Measurements from ENCODE around the gene NAB1. TPM values are rescaled to one million over a fixed set of nuclear protein-coding genes. Genes with fewer than 3 reads are reported as not detected.

Gene NAB1
- total and polyA plus RNA-seq, 4 donors, result 5.8 to 31.0 (median 18.7) TPM

GRCh38 chr2:190677255-190677654 lies 28.4 kb downstream of the NAB1 start:
- peaks cover 1 to 25% (median 16%) of the 10 kb centered on the region in 4 donors for H3K36me3 ChIP-seq (ENCODE audit: control insufficient read depth in 4 of 4, insufficient read depth in 3 of 4, low read depth in 1 of 4, low read length in 3 of 4)
- TF ChIP-seq GABPA (IDR thresholded peaks at IDR 0.05 in 1 of 2, conservative IDR thresholded peaks at IDR 0.05 in 1 of 2), result no peak
- no peak for TF ChIP-seq RXRA (IDR thresholded peaks at IDR 0.05)
- no peak for TF ChIP-seq REST (IDR thresholded peaks at IDR 0.05)
- no peak for TF ChIP-seq HNF4G (IDR thresholded peaks at IDR 0.05)
- no peak for TF ChIP-seq HNF4A (conservative IDR thresholded peaks at IDR 0.05)
- no peak for TF ChIP-seq FOXA1 (IDR thresholded peaks at IDR 0.05)
- TF ChIP-seq, protein P1, sequence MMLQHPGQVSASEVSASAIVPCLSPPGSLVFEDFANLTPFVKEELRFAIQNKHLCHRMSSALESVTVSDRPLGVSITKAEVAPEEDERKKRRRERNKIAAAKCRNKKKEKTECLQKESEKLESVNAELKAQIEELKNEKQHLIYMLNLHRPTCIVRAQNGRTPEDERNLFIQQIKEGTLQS (IDR thresholded peaks at IDR 0.05), result no peak
- TF ChIP-seq SP1 (IDR thresholded peaks at IDR 0.05), result no peak
- TF ChIP-seq YY1 (IDR thresholded peaks at IDR 0.05), result no peak
- no peak for TF ChIP-seq RAD21 (IDR thresholded peaks at IDR 0.05)
- TF ChIP-seq JUND (IDR thresholded peaks at IDR 0.05), result no peak
- TF ChIP-seq, protein P2, sequence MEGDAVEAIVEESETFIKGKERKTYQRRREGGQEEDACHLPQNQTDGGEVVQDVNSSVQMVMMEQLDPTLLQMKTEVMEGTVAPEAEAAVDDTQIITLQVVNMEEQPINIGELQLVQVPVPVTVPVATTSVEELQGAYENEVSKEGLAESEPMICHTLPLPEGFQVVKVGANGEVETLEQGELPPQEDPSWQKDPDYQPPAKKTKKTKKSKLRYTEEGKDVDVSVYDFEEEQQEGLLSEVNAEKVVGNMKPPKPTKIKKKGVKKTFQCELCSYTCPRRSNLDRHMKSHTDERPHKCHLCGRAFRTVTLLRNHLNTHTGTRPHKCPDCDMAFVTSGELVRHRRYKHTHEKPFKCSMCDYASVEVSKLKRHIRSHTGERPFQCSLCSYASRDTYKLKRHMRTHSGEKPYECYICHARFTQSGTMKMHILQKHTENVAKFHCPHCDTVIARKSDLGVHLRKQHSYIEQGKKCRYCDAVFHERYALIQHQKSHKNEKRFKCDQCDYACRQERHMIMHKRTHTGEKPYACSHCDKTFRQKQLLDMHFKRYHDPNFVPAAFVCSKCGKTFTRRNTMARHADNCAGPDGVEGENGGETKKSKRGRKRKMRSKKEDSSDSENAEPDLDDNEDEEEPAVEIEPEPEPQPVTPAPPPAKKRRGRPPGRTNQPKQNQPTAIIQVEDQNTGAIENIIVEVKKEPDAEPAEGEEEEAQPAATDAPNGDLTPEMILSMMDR (IDR thresholded peaks at IDR 0.05; ENCODE audit: low read depth, low read length, missing input control), result no peak
- TF ChIP-seq MAX (IDR thresholded peaks at IDR 0.05), result no peak
- no peaks in the 10 kb centered on the region for H3K9me3 ChIP-seq (ENCODE audit: control insufficient read depth in 4 of 4, low read length in 3 of 4)
- H3K4me1 ChIP-seq (ENCODE audit: control insufficient read depth in 4 of 4, insufficient read depth in 4 of 4, low read length in 3 of 4), result peaks cover 0 to 2% (median 0%) of the 10 kb centered on the region in 4 donors
- WGBS, result 92% methylated on average over 4 of the region's 4 CpGs
- no peak overlapping the region for H3K4me3 ChIP-seq (ENCODE audit: low read depth in 1 of 3, low read length in 3 of 3)
- H3K27me3 ChIP-seq (ENCODE audit: control insufficient read depth in 4 of 4, insufficient read depth in 4 of 4, low read length in 3 of 4), result no peaks in the 10 kb centered on the region
- H3K9ac ChIP-seq (ENCODE audit: low read depth in 1 of 2, low read length in 2 of 2), result no peak overlapping the region
- H3K27ac ChIP-seq (ENCODE audit: low read depth in 1 of 2, low read length in 2 of 2), result no peak overlapping the region
- no peak for DNase-seq (ENCODE audit: low spot score)

DNA sequence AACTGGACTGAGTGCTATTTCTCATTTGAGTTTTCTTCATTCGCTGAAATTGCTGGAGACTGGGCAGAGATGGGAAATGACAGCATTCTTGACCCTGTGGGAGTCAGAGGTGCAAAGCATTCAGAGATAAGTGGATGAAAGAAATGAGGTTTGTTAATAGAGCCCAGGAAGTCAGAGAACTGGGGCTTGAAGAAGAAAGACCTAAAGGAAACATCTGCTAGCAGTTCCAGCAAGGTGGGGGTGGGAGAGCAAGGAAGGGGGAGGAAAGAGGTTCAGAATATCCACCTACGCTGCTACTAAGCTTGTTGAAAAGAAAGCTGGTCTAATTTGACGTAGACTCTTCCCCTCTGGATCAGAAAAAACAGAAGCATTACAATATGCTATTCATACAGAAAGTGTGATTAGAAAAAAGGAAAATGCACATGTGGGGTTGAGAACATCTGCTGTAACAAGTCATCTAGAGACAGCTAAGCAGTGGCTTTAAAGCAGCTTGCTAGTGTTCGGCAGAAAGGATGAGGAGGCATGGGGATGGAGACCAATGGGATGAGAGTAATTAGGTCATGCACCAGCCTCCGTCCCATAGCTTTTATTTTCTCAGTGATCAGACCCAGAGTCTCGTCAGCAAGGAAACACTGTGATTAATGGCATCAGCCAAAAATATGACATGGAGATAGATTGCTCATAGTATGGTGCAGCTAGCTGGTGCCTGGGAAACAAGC lies 29.7 kb downstream of the NAB1 start:
- Histone ChIP-seq H3K9me3 (ENCODE audit: control insufficient read depth in 4 of 4, low read length in 3 of 4) (no peaks in the 10 kb centered on the region), H3K27me3 (ENCODE audit: control insufficient read depth in 4 of 4, insufficient read depth in 4 of 4, low read length in 3 of 4) (no peaks in the 10 kb centered on the region), H3K27ac (ENCODE audit: low read depth in 1 of 2, low read length in 2 of 2) (no peak overlapping the region), H3K9ac (ENCODE audit: low read depth in 1 of 2, low read length in 2 of 2) (no peak overlapping the region), H3K36me3 (ENCODE audit: control insufficient read depth in 4 of 4, insufficient read depth in 3 of 4, low read depth in 1 of 4, low read length in 3 of 4) (peaks cover 0 to 16% (median 13%) of the 10 kb centered on the region in 4 donors), H3K4me3 (ENCODE audit: low read depth in 1 of 3, low read length in 3 of 3) (no peak overlapping the region), H3K4me1 (ENCODE audit: control insufficient read depth in 4 of 4, insufficient read depth in 4 of 4, low read length in 3 of 4) (peaks cover 0 to 2% (median 0%) of the 10 kb centered on the region in 4 donors)
- no peak for DNase-seq (ENCODE audit: low spot score)
- TF ChIP-seq HNF4A (conservative IDR thresholded peaks at IDR 0.05) (no peak), TAF1 (conservative IDR thresholded peaks at IDR 0.05) (no peak), RAD21 (IDR thresholded peaks at IDR 0.05) (no peak), EGR1 (IDR thresholded peaks at IDR 0.05; ENCODE audit: low read depth in 2 of 2) (no peak), YY1 (IDR thresholded peaks at IDR 0.05) (no peak), RXRA (IDR thresholded peaks at IDR 0.05) (no peak), HNF4G (IDR thresholded peaks at IDR 0.05) (no peak), REST (IDR thresholded peaks at IDR 0.05) (no peak)
- TF ChIP-seq, protein P1 (IDR thresholded peaks at IDR 0.05), result no peak
- WGBS, result 79% methylated on average over 6 of the region's 6 CpGs

All from liver (tissue), 9 donors.